Right atrium auricular region (tissue), 2 donors: ENCODE measurements around the gene NETO2. TPM values are rescaled to one million over a fixed set of nuclear protein-coding genes. Genes with fewer than 3 reads are reported as not detected.

Experiments
- DNase-seq: peaks from one replicate; pipeline ENCODE4 v3.0.0-alpha.2; 2019; ENCODE audit warnings: low spot score
- H3K27ac ChIP-seq, 2 donors: fragments of 200-600 bp; sonication (generic); 1 replicate in 1 of 2; 2 replicates in 1 of 2; pipeline ENCODE4 v1.5.1; 2016 to 2019
- H3K27me3 ChIP-seq, 2 donors: fragments of 200-600 bp; sonication (generic); one replicate each; pipeline versions ENCODE4 v1.5.1 to v1.6.0; 2017 to 2019
- H3K36me3 ChIP-seq: fragments of 200-600 bp; sonication (generic); one replicate; pipeline ENCODE4 v1.5.1; 2016
- H3K4me1 ChIP-seq, 2 donors: fragments of 200-600 bp; sonication (generic); one replicate each; pipeline versions ENCODE4 v1.5.1 to v1.6.0; 2017 to 2019
- H3K4me3 ChIP-seq, 2 donors: fragments of 200-600 bp; sonication (generic); 1 replicate in 1 of 2; 2 replicates in 1 of 2; pipeline ENCODE4 v1.5.1; 2017 to 2019; ENCODE audit warnings: mild to moderate bottlenecking in 1 of 2, moderate library complexity in 1 of 2
- H3K9me3 ChIP-seq, 2 donors: fragments of 200-600 bp; sonication (generic); one replicate each; pipeline ENCODE4 v1.5.1; 2019
- CTCF ChIP-seq, 2 donors: fragments of 200-600 bp; sonication (generic); IDR thresholded peaks; one replicate each; pipeline ENCODE4 v1.5.1; 2019; ENCODE audit warnings: antibody characterized with exemption in 2 of 2
- total RNA-seq, 2 donors: library from RNA; depleted of rRNA; stranded (reverse); fragments of >200 nt; gene quantifications; one replicate each; pipeline ENCODE4 v1.1.0, GENCODE V29; 2016

NETO2 gene
- total RNA-seq, 2 donors from 2014 or later = 0.93 to 2.0 TPM

GRCh38 chr16:47073223-47074155, 70.3 kb downstream of the NETO2 start:
- Histone ChIP-seq H3K27ac (no peak overlapping the region), H3K4me1 (no peaks in the 10 kb centered on the region), H3K9me3 (no peaks in the 10 kb centered on the region), H3K27me3 (no peaks in the 10 kb centered on the region), H3K36me3 (no peaks in the 10 kb centered on the region), H3K4me3 (no peak overlapping the region)
- DNase-seq = no peak
- TF ChIP-seq CTCF (IDR thresholded peaks at IDR 0.05) = no peak

- no peak overlapping the region for H3K27ac ChIP-seq
- H3K36me3 ChIP-seq = no peaks in the 10 kb centered on the region
- no peaks in the 10 kb centered on the region for H3K4me1 ChIP-seq
- H3K9me3 ChIP-seq = no peaks in the 10 kb centered on the region
- H3K27me3 ChIP-seq = no peaks in the 10 kb centered on the region
- DNase-seq = no peak
- no peak for TF ChIP-seq CTCF (IDR thresholded peaks at IDR 0.05)
- H3K4me3 ChIP-seq = no peak overlapping the region
Observed at GRCh38 chr16:47072158-47072557, 71.6 kb downstream of the NETO2 start.

- TF ChIP-seq CTCF (IDR thresholded peaks at IDR 0.05) = no peak
- peak; percentile 30 for DNase-seq
- no peaks in the 10 kb centered on the region for H3K36me3 ChIP-seq
- no peaks in the 10 kb centered on the region for H3K27me3 ChIP-seq
- no peaks in the 10 kb centered on the region for H3K9me3 ChIP-seq
- no peak overlapping the region for H3K4me3 ChIP-seq
- H3K27ac ChIP-seq = no peak overlapping the region
- H3K4me1 ChIP-seq = no peaks in the 10 kb centered on the region
Observed at GRCh38 chr16:47069841-47070584, 73.7 kb downstream of the NETO2 start.

- Histone ChIP-seq H3K4me3 (no peak overlapping the region), H3K27me3 (no peaks in the 10 kb centered on the region), H3K27ac (no peak overlapping the region), H3K36me3 (no peaks in the 10 kb centered on the region), H3K4me1 (no peaks in the 10 kb centered on the region), H3K9me3 (no peaks in the 10 kb centered on the region)
- TF ChIP-seq CTCF (IDR thresholded peaks at IDR 0.05) = no peak
- DNase-seq = no peak
Observed at GRCh38 chr16:47069313-47069712, 74.4 kb downstream of the NETO2 start.

GRCh38 chr16:47067203-47067602, 76.5 kb downstream of the NETO2 start:
- Histone ChIP-seq H3K4me1 (no peaks in the 10 kb centered on the region), H3K27ac (no peak overlapping the region), H3K27me3 (no peaks in the 10 kb centered on the region), H3K4me3 (no peak overlapping the region), H3K9me3 (no peaks in the 10 kb centered on the region), H3K36me3 (no peaks in the 10 kb centered on the region)
- TF ChIP-seq CTCF (IDR thresholded peaks at IDR 0.05) = no peak
- peak; percentile 21 for DNase-seq
